PC-3 (cell line): ENCODE data around the gene RASAL2.

Experiments
- CTCF ChIP-seq: fragments of 300-600 bp; sonication (generic); conservative IDR thresholded peaks from 2 replicates; pipeline ENCODE4 v1.5.1; 2017; ENCODE audit warnings: antibody characterized with exemption, low read depth, mild to moderate bottlenecking, low read length
- EZH2 ChIP-seq: fragments of 300-600 bp; sonication (generic); IDR thresholded peaks from one replicate; pipeline ENCODE4 v1.6.1; 2017; ENCODE audit warnings: antibody characterized with exemption, mild to moderate bottlenecking, low read length; ENCODE audit not compliant: unreplicated experiment

- TF ChIP-seq CTCF (no peak), EZH2 (no peak)
Measured at GRCh38 chr1:178407655-178408054, 313.8 kb downstream of the RASAL2 start.
